HepG2 (cell line): ENCODE measurements around the gene RCE1. TPM values are rescaled to one million over a fixed set of nuclear protein-coding genes. Genes with fewer than 3 reads are reported as not detected.

Source experiments
- ATAC-seq: fragments of 200-7000 bp; cut with Tn5 transposase; 3 replicates; pipeline ENCODE4 v1.9.1; 2020; ENCODE audit warnings: mild to moderate bottlenecking, moderate library complexity
- BruUV-seq: library from RNA; stranded (reverse); fragments of 400-500 nt; replicated peaks from 2 replicates; lab custom pipeline; 2021; lab: Mats Ljungman, UMichigan
- CTCF ChIA-PET: fragments of 300-600 bp; formaldehyde crosslinking; extraction: SDS; loops from one replicate; lab custom pipeline; 2021; ENCODE audit warnings: low total read pairs, inconsistent platforms, low intra/inter-chr PET ratio; lab: Yijun Ruan, JAX
- POLR2A ChIA-PET: fragments of 350-600 bp; sonication (Branson Sonifier 250); formaldehyde crosslinking; loops from one replicate; lab custom pipeline; 2020; ENCODE audit warnings: antibody characterized with exemption, inconsistent platforms; lab: Yijun Ruan, JAX
- DNase-seq: peaks from one replicate; pipeline ENCODE4 v3.0.0-alpha.2; 2015; ENCODE audit warnings: low spot score
- FAIRE-seq: peaks from 3 replicates; lab custom pipeline; 2011; peaks lifted over from hg19 to GRCh38; lab: Jason Lieb, UNC
- H2AFZ ChIP-seq: one replicate; pipeline ENCODE4 v1.6.1; 2011; ENCODE audit warnings: low read length, inconsistent platforms
- H3K27ac ChIP-seq: fragments of 300-600 bp; 3 replicates; pipeline ENCODE4 v1.8.0; 2011; ENCODE audit warnings: mixed run types, mild to moderate bottlenecking, mixed read lengths, low read length, inconsistent platforms; ENCODE audit not compliant: insufficient read depth; ENCODE audit errors: extremely low read length
- H3K27me3 ChIP-seq, 2 experiments: fragments of 200-600 bp in 1 of 2; 2 replicates in 1 of 2; 3 replicates in 1 of 2; pipeline versions ENCODE4 v1.6.0 to v1.8.0; 2011; ENCODE audit warnings: low read length in 2 of 2, mild to moderate bottlenecking in 2 of 2, moderate library complexity in 2 of 2, inconsistent platforms in 1 of 2; ENCODE audit not compliant: insufficient read depth in 2 of 2, control insufficient read depth in 1 of 2
- H3K36me3 ChIP-seq, 2 experiments: fragments of 200-600 bp in 1 of 2; replicated peaks in 1 of 2; 2 replicates in 1 of 2; 3 replicates in 1 of 2; pipeline versions ENCODE4 v1.5.1 to v1.8.0; 2011; ENCODE audit warnings: low read length in 2 of 2, inconsistent platforms in 1 of 2; ENCODE audit not compliant: insufficient read depth in 2 of 2, control insufficient read depth in 1 of 2
- H3K4me1 ChIP-seq: 2 replicates; pipeline ENCODE4 v1.5.1; 2012; ENCODE audit warnings: low read length, inconsistent platforms; ENCODE audit not compliant: insufficient read depth
- H3K4me2 ChIP-seq: 2 replicates; pipeline ENCODE4 v1.6.0; 2011; ENCODE audit warnings: low read depth, low read length, inconsistent platforms
- H3K4me3 ChIP-seq, 3 experiments: fragments of 200-600 bp in 1 of 3; sonication (generic), shearing (Covaris generic) in 1 of 3; replicated peaks in 1 of 3; 2 replicates each; pipeline ENCODE4 v1.5.1; 2011 to 2016; ENCODE audit warnings: low read length in 3 of 3, inconsistent platforms in 2 of 3, low read depth in 2 of 3, mild to moderate bottlenecking in 2 of 3, control low read depth in 1 of 3, mixed read lengths in 1 of 3; ENCODE audit not compliant: insufficient read depth in 1 of 3
- H3K79me2 ChIP-seq: one replicate; pipeline ENCODE4 v1.6.1; 2011; ENCODE audit warnings: low read length, inconsistent platforms; ENCODE audit not compliant: insufficient read depth
- H3K9ac ChIP-seq: 2 replicates; pipeline ENCODE4 v1.6.0; 2011; ENCODE audit warnings: mild to moderate bottlenecking, low read depth, low read length, inconsistent platforms; ENCODE audit not compliant: insufficient read depth
- H3K9me3 ChIP-seq: 2 replicates; pipeline ENCODE4 v1.5.1; 2012; ENCODE audit warnings: mild to moderate bottlenecking, low read length
- H4K20me1 ChIP-seq: 2 replicates; pipeline ENCODE4 v1.6.0; 2011; ENCODE audit warnings: inconsistent platforms, mild to moderate bottlenecking, low read length, moderate library complexity; ENCODE audit not compliant: insufficient read depth
- ATF5 ChIP-seq: sonication (generic); formaldehyde crosslinking; IDR thresholded peaks from 2 replicates; pipeline ENCODE4 v1.4.0; 2020; ENCODE audit warnings: mild to moderate bottlenecking, low read depth, missing genetic modification reagents
- ATF7 ChIP-seq, 2 experiments: fragments of 450-650 bp in 1 of 2; sonication (generic) in 1 of 2; formaldehyde crosslinking in 1 of 2; IDR thresholded peaks; 2 replicates each; pipeline versions ENCODE4 v1.4.0 to v1.6.1; 2016 to 2020; ENCODE audit warnings: antibody characterized with exemption in 1 of 2, mild to moderate bottlenecking in 1 of 2, missing genetic modification reagents in 1 of 2
- CCDC6 ChIP-seq: sonication (generic); formaldehyde crosslinking; IDR thresholded peaks from 2 replicates; pipeline ENCODE4 v1.8.1; 2022; ENCODE audit warnings: mild to moderate bottlenecking, missing genetic modification reagents, moderate library complexity
- ESRRA ChIP-seq: sonication (generic); formaldehyde crosslinking; IDR thresholded peaks from 2 replicates; pipeline ENCODE4 v1.5.1; 2020; ENCODE audit warnings: mild to moderate bottlenecking, low read depth, missing genetic modification reagents
- TEF ChIP-seq: sonication (generic); formaldehyde crosslinking; IDR thresholded peaks from 2 replicates; pipeline ENCODE4 v1.5.0; 2020; ENCODE audit warnings: missing genetic modification reagents
- THRA ChIP-seq: sonication (generic); formaldehyde crosslinking; IDR thresholded peaks from 2 replicates; pipeline ENCODE4 v1.4.0; 2020; ENCODE audit warnings: missing genetic modification reagents, borderline replicate concordance
- ZEB1 ChIP-seq: IDR thresholded peaks from 2 replicates; pipeline ENCODE4 v1.6.1; 2012; ENCODE audit warnings: mild to moderate bottlenecking, low read depth, inconsistent platforms; ENCODE audit not compliant: insufficient replicate concordance
- ZNF234 ChIP-seq: sonication (generic); formaldehyde crosslinking; conservative IDR thresholded peaks from 2 replicates; pipeline ENCODE4 v1.5.1; 2020; ENCODE audit warnings: mild to moderate bottlenecking, missing genetic modification reagents
- ZNF274 ChIP-seq: sonication (generic); formaldehyde crosslinking; IDR thresholded peaks from 2 replicates; pipeline ENCODE4 v1.5.1; 2020; ENCODE audit warnings: mild to moderate bottlenecking, missing genetic modification reagents
- ZNF441 ChIP-seq: sonication (generic); formaldehyde crosslinking; IDR thresholded peaks from 2 replicates; pipeline ENCODE4 v1.7.0; 2021; ENCODE audit warnings: missing genetic modification reagents, borderline replicate concordance
- ZNF724P ChIP-seq: sonication (generic); formaldehyde crosslinking; IDR thresholded peaks from 2 replicates; pipeline ENCODE4 v1.8.0; 2022; ENCODE audit warnings: missing genetic modification reagents, borderline replicate concordance
- WGBS: methylation state at CpG from one replicate; pipeline ENCODE4 v1.1.6; 2017; ENCODE audit warnings: low lambda C conversion rate; 5-methylcytosine and 5-hydroxymethylcytosine counted together
- in situ Hi-C: cut with HindIII; loops from 2 replicates; pipeline ENCODE4 v1.10.0; 2017; ENCODE audit warnings: low pct_unique_long_range_greater_than_20kb; ENCODE audit not compliant: extremely low pct_ligation_motif_present
- intact Hi-C: fragments of 100-400 bp; cut with micrococcal nuclease; formaldehyde crosslinking; loops from one replicate; pipeline ENCODE4 v1.10.0; 2022; ENCODE audit not compliant: unreplicated experiment
- polyA plus RNA-seq, 8 experiments: library from polyadenylated mRNA; depleted of rRNA in 3 of 8; stranded (reverse) in 7 of 8; unstranded in 1 of 8; fragments of >200 nt; fragmentation: Illumina TruSeq in 4 of 8; extraction: Trizol in 4 of 8; gene quantifications; 2 replicates each; pipeline versions ENCODE4 v1.2.1 to v1.2.3, GENCODE V29; 2011 to 2016; ENCODE audit warnings: low read depth in 4 of 8, missing spikeins in 1 of 8, mixed read lengths in 1 of 8; ENCODE audit not compliant: insufficient read depth in 1 of 8
- total RNA-seq, 5 experiments: library from RNA; depleted of rRNA; stranded (reverse); fragments of >200 nt; fragmentation: Illumina TruSeq; extraction: Trizol; gene quantifications; 2 replicates each; pipeline ENCODE4 v1.2.3, GENCODE V29; 2016; ENCODE audit warnings: low read depth in 1 of 5
- TF ChIP-seq, protein P1 (sequence below): sonication (generic); formaldehyde crosslinking; IDR thresholded peaks from 2 replicates; pipeline ENCODE4 v1.5.1; 2020; ENCODE audit warnings: mild to moderate bottlenecking, missing genetic modification reagents, moderate library complexity

RCE1 gene
- total and polyA plus RNA-seq, 2 of the 13 experiments (the other 11 are each of a cell fraction or from before 2014, with no cell fraction given): 22.2 to 22.4 TPM

DNA sequence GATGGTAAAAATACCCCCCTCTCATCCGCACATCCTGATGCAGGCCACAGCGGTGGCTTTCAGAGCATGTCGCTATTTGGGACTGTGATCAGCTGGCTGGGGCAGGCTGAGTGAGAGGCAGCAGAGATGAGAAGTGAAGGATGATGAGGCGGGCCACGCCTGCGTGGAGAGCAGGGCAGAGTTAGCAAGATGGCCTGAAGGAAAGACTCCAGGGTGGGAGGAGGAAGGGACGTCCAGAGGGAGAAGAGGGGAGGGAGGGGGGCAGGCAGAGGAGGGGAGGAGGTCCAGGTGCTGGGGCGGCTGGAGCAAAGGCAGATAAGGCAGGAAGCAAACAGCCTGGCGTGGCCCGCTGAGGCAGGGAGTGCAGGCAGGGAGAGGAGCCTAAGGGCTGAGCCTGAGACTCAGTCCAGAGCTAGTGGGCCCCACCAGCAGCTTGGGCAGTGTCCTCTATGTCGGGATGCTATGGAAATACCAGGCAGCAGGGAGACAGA, 42.8 kb downstream of the RCE1 start:
- Histone ChIP-seq H3K9ac (no peak overlapping the region), H3K4me3 (no peak overlapping the region), H3K27ac (no peak overlapping the region), H3K36me3 (peaks cover 0 to 22% of the 10 kb centered on the region in 2 experiments; a peak in 2 of 5 replicates), H2AFZ (no peak overlapping the region), H3K27me3 (no peaks in the 10 kb centered on the region), H3K4me2 (no peak overlapping the region), H4K20me1 (peaks cover 20% of the 10 kb centered on the region; the same call in 1 of the 2 replicates), H3K4me1 (peaks cover 46% of the 10 kb centered on the region), H3K9me3 (no peaks in the 10 kb centered on the region), H3K79me2 (peaks cover 21% of the 10 kb centered on the region)
- intact Hi-C loops: loop anchor here (2.0 kb wide), 1 partner anchor 91 kb away; no protein-coding TSS in a partner anchor
- in situ Hi-C loops: no loop called here
- no TSS peak for BruUV-seq
- ChIA-PET CTCF (no interaction called here), POLR2A (interaction anchor here (1.2 kb wide), 1 partner anchor 16 kb away, joined by 4 read pairs; no protein-coding TSS in a partner anchor)
- DNase-seq (no peak), FAIRE-seq (no peak), ATAC-seq (no peak)
- 95% methylated on average over 11 of the region's 11 CpGs for WGBS
- TF ChIP-seq ZNF234 (CRISPR knock-in tag): no peak
- no peak for TF ChIP-seq ATF7 (IDR thresholded peaks at IDR 0.05)
- TF ChIP-seq ATF7 (CRISPR knock-in tag; IDR thresholded peaks at IDR 0.05): no peak
- no peak for TF ChIP-seq ESRRA
- no peak for TF ChIP-seq TEF (CRISPR knock-in tag)
- no peak for TF ChIP-seq CCDC6 (CRISPR knock-in tag)
- no peak for TF ChIP-seq THRA (CRISPR knock-in tag)
- no peak for TF ChIP-seq ATF5 (CRISPR knock-in tag)
- no peak for TF ChIP-seq ZNF274 (CRISPR knock-in tag)
- TF ChIP-seq, protein P1, sequence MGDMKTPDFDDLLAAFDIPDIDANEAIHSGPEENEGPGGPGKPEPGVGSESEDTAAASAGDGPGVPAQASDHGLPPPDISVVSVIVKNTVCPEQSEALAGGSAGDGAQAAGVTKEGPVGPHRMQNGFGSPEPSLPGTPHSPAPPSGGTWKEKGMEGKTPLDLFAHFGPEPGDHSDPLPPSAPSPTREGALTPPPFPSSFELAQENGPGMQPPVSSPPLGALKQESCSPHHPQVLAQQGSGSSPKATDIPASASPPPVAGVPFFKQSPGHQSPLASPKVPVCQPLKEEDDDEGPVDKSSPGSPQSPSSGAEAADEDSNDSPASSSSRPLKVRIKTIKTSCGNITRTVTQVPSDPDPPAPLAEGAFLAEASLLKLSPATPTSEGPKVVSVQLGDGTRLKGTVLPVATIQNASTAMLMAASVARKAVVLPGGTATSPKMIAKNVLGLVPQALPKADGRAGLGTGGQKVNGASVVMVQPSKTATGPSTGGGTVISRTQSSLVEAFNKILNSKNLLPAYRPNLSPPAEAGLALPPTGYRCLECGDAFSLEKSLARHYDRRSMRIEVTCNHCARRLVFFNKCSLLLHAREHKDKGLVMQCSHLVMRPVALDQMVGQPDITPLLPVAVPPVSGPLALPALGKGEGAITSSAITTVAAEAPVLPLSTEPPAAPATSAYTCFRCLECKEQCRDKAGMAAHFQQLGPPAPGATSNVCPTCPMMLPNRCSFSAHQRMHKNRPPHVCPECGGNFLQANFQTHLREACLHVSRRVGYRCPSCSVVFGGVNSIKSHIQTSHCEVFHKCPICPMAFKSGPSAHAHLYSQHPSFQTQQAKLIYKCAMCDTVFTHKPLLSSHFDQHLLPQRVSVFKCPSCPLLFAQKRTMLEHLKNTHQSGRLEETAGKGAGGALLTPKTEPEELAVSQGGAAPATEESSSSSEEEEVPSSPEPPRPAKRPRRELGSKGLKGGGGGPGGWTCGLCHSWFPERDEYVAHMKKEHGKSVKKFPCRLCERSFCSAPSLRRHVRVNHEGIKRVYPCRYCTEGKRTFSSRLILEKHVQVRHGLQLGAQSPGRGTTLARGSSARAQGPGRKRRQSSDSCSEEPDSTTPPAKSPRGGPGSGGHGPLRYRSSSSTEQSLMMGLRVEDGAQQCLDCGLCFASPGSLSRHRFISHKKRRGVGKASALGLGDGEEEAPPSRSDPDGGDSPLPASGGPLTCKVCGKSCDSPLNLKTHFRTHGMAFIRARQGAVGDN (CRISPR knock-in tag): no peak
- TF ChIP-seq ZEB1: no peak
- TF ChIP-seq ZNF724P (CRISPR knock-in tag): no peak
- no peak for TF ChIP-seq ZNF441 (CRISPR knock-in tag)
